Heart left ventricle (tissue), 16 donors: ENCODE results near the gene TAOK1. TPM values are rescaled to one million over a fixed set of nuclear protein-coding genes. Genes with fewer than 3 reads are reported as not detected.

Experiments
- ATAC-seq, 4 donors: fragments of 200-7000 bp; cut with Tn5 transposase; one replicate each; pipeline ENCODE4 v1.9.1; 2020 to 2022; ENCODE audit warnings: moderate library complexity in 4 of 4, mild to moderate bottlenecking in 3 of 4, moderate number of reproducible peaks in 1 of 4
- DNase-seq, 5 donors: peaks; one replicate each; pipeline ENCODE4 v3.0.0-alpha.2; 2020
- H3K27ac ChIP-seq, 12 donors: fragments of 200-600 bp; sonication (generic) in 4 of 12; one replicate each; pipeline versions ENCODE4 v1.5.0 to v1.8.0; 2016 to 2022; ENCODE audit warnings: mild to moderate bottlenecking in 2 of 12
- H3K27me3 ChIP-seq, 9 donors: fragments of 200-600 bp; sonication (generic) in 2 of 9; one replicate each; pipeline versions ENCODE4 v1.5.1 to v1.8.0; 2016 to 2022; ENCODE audit warnings: mild to moderate bottlenecking in 3 of 9
- H3K36me3 ChIP-seq, 9 donors: fragments of 200-600 bp; sonication (generic) in 2 of 9; one replicate each; pipeline versions ENCODE4 v1.5.0 to v1.8.0; 2018 to 2022; ENCODE audit warnings: mild to moderate bottlenecking in 2 of 9
- H3K4me1 ChIP-seq, 12 donors: fragments of 200-600 bp; sonication (generic) in 4 of 12; one replicate each; pipeline versions ENCODE4 v1.5.0 to v1.8.0; 2016 to 2022; ENCODE audit warnings: mild to moderate bottlenecking in 3 of 12
- H3K4me3 ChIP-seq, 12 donors: fragments of 200-600 bp; sonication (generic) in 4 of 12; one replicate each; pipeline versions ENCODE4 v1.5.0 to v1.8.0; 2017 to 2022; ENCODE audit warnings: mild to moderate bottlenecking in 9 of 12, moderate library complexity in 4 of 12
- H3K9me3 ChIP-seq, 12 donors: fragments of 200-600 bp; sonication (generic) in 4 of 12; one replicate each; pipeline versions ENCODE4 v1.5.0 to v1.8.0; 2016 to 2022; ENCODE audit warnings: mild to moderate bottlenecking in 1 of 12
- CTCF ChIP-seq, 12 donors: fragments of 200-600 bp; sonication (generic) in 4 of 12; IDR thresholded peaks; one replicate each; pipeline versions ENCODE4 v1.5.0 to v1.8.0; 2018 to 2022; ENCODE audit warnings: antibody characterized with exemption in 12 of 12, mild to moderate bottlenecking in 5 of 12
- POLR2A ChIP-seq, 2 donors: fragments of 450-650 bp; IDR thresholded peaks; one replicate each; pipeline ENCODE4 v1.6.1; 2017; ENCODE audit warnings: antibody characterized with exemption in 2 of 2, mild to moderate bottlenecking in 2 of 2, moderate library complexity in 2 of 2
- WGBS, 4 donors: extraction: QIAGEN DNeasy Blood & Tissue Kit in 2 of 4; methylation state at CpG; one replicate each; pipeline versions ENCODE4 v1.1.5 to v1.1.7; 2013 to 2018; 5-methylcytosine and 5-hydroxymethylcytosine counted together
- intact Hi-C, 10 donors: fragments of 100-400 bp; cut with DNase I; formaldehyde crosslinking; loops; one replicate each; pipeline versions ENCODE4 v1.11.1 to v1.14.2; 2022
- polyA plus RNA-seq, 2 donors: library from polyadenylated mRNA; stranded (reverse); fragments of 200-250 nt; gene quantifications; one replicate each; pipeline ENCODE4 v1.2.3, GENCODE V29; 2013
- total RNA-seq, 9 donors: library from RNA; depleted of rRNA in 2 of 9; stranded (reverse); fragments of >200 nt in 2 of 9; fragmentation: NEBNext Ultra II Directional in 3 of 9; extraction: Animal tissue kit (Norgen Biotek cat#: 25700) in 3 of 9; gene quantifications; one replicate each; pipeline versions ENCODE4 v1.1.0 to v1.2.4, GENCODE V29; 2016 to 2023
- donor health status: ischemic (EF 13 %, LVEDD 7.1; RV severe dilation, severe dysfunction).
- donor health status: healthy with polysubstance abuse.
- donor health status: DM: no; HTN: yes; CAD: no.
- donor health status: DM: no; HTN: no; CAD: no.
- donor health status: ischemic (EF 25% LVEDD 6.9; RV normal size, moderate dysfunction).
- donor health status: ischemic (EF 25% LVEDD 5.7; RV mildly dilated, moderate dysfunction).
- donor health status: healthy.
- donor health status: DM: yes; HTN: yes; CAD: no.
- donor health status: ischemic (EF 35%, LVEDD 5.7; RV mildly dilated, moderate dysfunction).
- donor health status: nonischemic (EF 11% LVEDD 7.7; RV severe dilation, severe dysfunction).
- donor health status: DM: yes; HTN: yes; CAD: no.
- donor health status: PGD.
- donor health status: ischemic (EF 29% LVEDD 5.4; RV normal size, mild dysfunction).
- donor health status: nonischemic (EF 23%, LVEDD 6.1; RV moderate dilation, normal function).

TAOK1 gene
- total and polyA plus RNA-seq, 11 donors: 9.2 to 81.2 (median 59.0) TPM

GRCh38 chr17:29582772-29583171 lies 192.6 kb downstream of the TAOK1 start:
- Histone ChIP-seq H3K36me3 (peaks cover 0 to 54% (median 46%) of the 10 kb centered on the region in 9 donors), H3K27me3 (no peaks in the 10 kb centered on the region), H3K27ac (peak overlapping the region in 2 of 12 donors; percentile 2 to 22), H3K4me1 (peaks cover 0 to 68% (median 42%) of the 10 kb centered on the region in 12 donors), H3K9me3 (no peaks in the 10 kb centered on the region), H3K4me3 (no peak overlapping the region)
- 93 to 95% (median 93%) methylated on average over 10 to 13 of the region's 13 CpGs for WGBS, 4 donors
- DNase-seq (peak in 2 of 5 donors; percentile 18 to 23), ATAC-seq (no peak)
- TF ChIP-seq CTCF (IDR thresholded peaks at IDR 0.05) (no peak), POLR2A (IDR thresholded peaks at IDR 0.05) (no peak)
- intact Hi-C loops: loop anchor here in 5 of 10 donors (5.0 to 10.0 kb wide), 7 partner anchors 35 to 512 kb away; partner anchors contain the start of genes CORO6 (in 1 of the 5) and SSH2 (in 1 of the 5)

DNA sequence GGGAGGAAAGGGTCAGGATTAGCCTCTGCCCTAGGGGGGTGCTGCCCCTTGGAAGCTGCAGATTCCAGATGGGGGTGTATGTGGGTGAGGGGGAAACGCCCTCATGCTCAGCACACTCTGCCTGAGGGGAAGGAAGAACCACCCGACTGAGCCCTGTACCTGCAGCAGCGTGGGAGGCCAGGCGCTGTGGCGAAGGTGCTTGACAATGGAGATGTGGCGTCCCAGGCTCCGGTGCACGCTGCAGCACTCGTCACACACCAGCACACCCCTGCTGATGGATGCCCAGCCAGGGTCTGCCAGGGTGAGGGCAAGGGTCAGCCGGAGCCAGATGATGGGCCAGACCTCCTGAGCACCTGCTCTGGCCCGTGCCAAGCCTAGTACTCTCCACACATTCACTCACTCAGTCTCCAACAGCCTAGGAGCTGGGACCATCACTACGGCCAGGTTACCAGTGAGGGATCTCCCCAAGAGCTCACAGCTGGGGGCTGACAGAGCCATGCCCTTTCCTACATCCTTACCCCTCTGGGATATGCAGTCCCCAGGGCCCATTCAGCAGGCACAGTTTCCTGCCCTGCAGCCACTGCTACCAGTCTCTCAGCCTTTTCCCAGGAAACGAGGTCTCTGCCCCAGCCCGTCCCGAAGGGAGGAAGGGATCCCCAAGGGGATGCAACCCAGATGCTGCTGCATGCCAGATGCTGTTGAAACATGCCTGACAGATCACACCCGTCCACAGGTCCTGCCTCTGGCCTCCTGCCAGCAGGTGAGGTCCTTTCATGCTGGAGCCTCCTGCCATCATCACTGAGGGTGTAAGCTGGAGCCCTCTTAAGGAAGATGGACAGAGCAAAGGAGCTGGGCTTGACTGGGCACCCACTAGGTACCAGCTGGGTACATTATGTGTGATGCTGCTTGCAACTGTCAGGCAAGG lies 193.4 kb downstream of the TAOK1 start:
- ATAC-seq (no peak), DNase-seq (peak in 3 of 5 donors; percentile 10 to 29 (median 26))
- intact Hi-C loops: loop anchor here in 5 of 10 donors (5.0 to 10.0 kb wide), 7 partner anchors 34 to 511 kb away; partner anchors contain the start of genes CORO6 (in 1 of the 5) and SSH2 (in 1 of the 5)
- H3K4me3 ChIP-seq: peak overlapping the region in 5 of 12 donors; percentile 8 to 92 (median 88)
- no peaks in the 10 kb centered on the region for H3K27me3 ChIP-seq
- peak overlapping the region; percentile 73 to 97 (median 88) for H3K27ac ChIP-seq
- H3K4me1 ChIP-seq: peaks cover 0 to 76% (median 48%) of the 10 kb centered on the region in 12 donors
- TF ChIP-seq POLR2A (IDR thresholded peaks at IDR 0.05): no peak
- TF ChIP-seq CTCF (IDR thresholded peaks at IDR 0.05): no peak
- no peaks in the 10 kb centered on the region for H3K9me3 ChIP-seq
- peaks cover 0 to 46% (median 38%) of the 10 kb centered on the region in 9 donors for H3K36me3 ChIP-seq
- WGBS, 4 donors: 78 to 91% (median 85%) methylated on average over 12 to 16 of the region's 16 CpGs

DNA sequence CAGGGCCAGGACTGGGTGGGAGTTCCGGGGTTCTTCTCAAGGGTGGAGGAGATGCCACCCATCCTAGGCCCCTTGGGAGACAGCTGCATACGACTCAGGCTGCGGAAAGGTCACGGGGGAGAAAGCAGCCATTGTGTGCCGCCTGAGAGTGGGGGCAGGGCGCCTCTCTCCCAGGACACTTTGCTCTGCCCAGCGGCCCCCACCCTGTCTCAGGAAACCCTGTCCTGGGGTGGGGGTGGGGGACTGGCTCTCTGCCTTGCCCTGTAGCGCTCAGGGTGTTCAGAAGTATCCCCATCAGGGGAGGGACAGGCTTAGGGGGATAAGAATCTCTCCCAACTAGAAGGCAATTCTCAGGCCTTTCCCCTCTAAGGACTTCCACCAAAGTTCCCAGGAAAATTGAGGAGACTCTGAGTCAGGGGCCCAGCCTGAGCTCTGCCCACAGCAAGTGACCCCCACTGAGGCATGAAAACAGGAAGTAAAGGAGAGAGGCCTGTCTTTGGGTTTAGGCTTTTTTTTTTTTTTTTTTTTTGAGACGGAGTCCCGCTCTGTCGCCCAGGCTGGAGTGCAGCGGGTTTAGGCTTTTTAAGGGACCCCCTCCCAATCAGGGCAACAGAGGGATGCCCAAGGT lies 194.4 kb downstream of the TAOK1 start:
- 40 to 67% (median 53%) methylated on average over 12 of the region's 12 CpGs for WGBS, 4 donors
- peak overlapping the region; percentile 73 to 97 (median 88) for H3K27ac ChIP-seq
- no peaks in the 10 kb centered on the region for H3K9me3 ChIP-seq
- peak in 4 of 5 donors; percentile 45 to 71 (median 60) for DNase-seq
- no peaks in the 10 kb centered on the region for H3K27me3 ChIP-seq
- peak; percentile 26 to 60 (median 38) for ATAC-seq
- peaks cover 0 to 36% (median 31%) of the 10 kb centered on the region in 9 donors for H3K36me3 ChIP-seq
- no peak for TF ChIP-seq POLR2A (IDR thresholded peaks at IDR 0.05)
- intact Hi-C loops: loop anchor here in 5 of 10 donors (5.0 to 10.0 kb wide), 8 partner anchors 33 to 510 kb away; partner anchors contain the start of genes CORO6 (in 1 of the 5) and SSH2 (in 1 of the 5)
- peak overlapping the region in 10 of 12 donors; percentile 27 to 95 (median 74) for H3K4me3 ChIP-seq
- H3K4me1 ChIP-seq: peaks cover 0 to 79% (median 48%) of the 10 kb centered on the region in 12 donors

GRCh38 chr17:29585080-29585751 lies 195.1 kb downstream of the TAOK1 start:
- H3K27ac ChIP-seq: peak overlapping the region; percentile 73 to 97 (median 88)
- H3K4me1 ChIP-seq: peaks cover 0 to 80% (median 52%) of the 10 kb centered on the region in 12 donors
- intact Hi-C loops: loop anchor here in 3 of 10 donors (5.0 to 10.0 kb wide), 3 partner anchors 60 to 510 kb away; no protein-coding TSS in a partner anchor
- peak in 4 of 5 donors; percentile 58 to 76 (median 70) for DNase-seq
- TF ChIP-seq CTCF (IDR thresholded peaks at IDR 0.05) (peak in 5 of 12 donors; percentile 16 to 31 (median 21)), POLR2A (IDR thresholded peaks at IDR 0.05) (peak in 1 of 2 donors; percentile 57)
- no peaks in the 10 kb centered on the region for H3K9me3 ChIP-seq
- H3K27me3 ChIP-seq: no peaks in the 10 kb centered on the region
- ATAC-seq: peak; percentile 2 to 70 (median 8)
- peak overlapping the region; percentile 12 to 95 (median 54) for H3K4me3 ChIP-seq
- 50 to 67% (median 64%) methylated on average over 5 to 8 of the region's 8 CpGs for WGBS, 4 donors
- peaks cover 0 to 30% (median 25%) of the 10 kb centered on the region in 9 donors for H3K36me3 ChIP-seq
